BE2C (cell line): Measurements from ENCODE around the gene PPM1L.

Experiments used
- DNase-seq: peaks from one replicate; pipeline ENCODE4 v3.0.0-alpha.2; 2020
- H3K27me3 ChIP-seq: fragments of 250-450 bp; sonication (Bioruptor Pico); 2 replicates; pipeline ENCODE4 v1.5.1; 2020; ENCODE audit warnings: mild to moderate bottlenecking
- H3K36me3 ChIP-seq: fragments of 250-450 bp; sonication (Bioruptor Pico); 2 replicates; pipeline ENCODE4 v1.5.1; 2020; ENCODE audit warnings: mild to moderate bottlenecking
- H3K4me1 ChIP-seq: fragments of 250-450 bp; sonication (Bioruptor Pico); 2 replicates; pipeline ENCODE4 v1.5.1; 2020
- H3K4me3 ChIP-seq: 2 replicates; pipeline ENCODE4 v1.5.1; 2011; ENCODE audit warnings: low read depth, low read length
- H3K9me3 ChIP-seq: fragments of 250-450 bp; sonication (Bioruptor Pico); 2 replicates; pipeline ENCODE4 v1.5.1; 2020
- CTCF ChIP-seq: IDR thresholded peaks from 2 replicates; pipeline ENCODE4 v1.5.1; 2012; ENCODE audit warnings: mild to moderate bottlenecking, low read depth, low read length

The PPM1L gene

GRCh38 chr3:161082063-161082462 is 326.0 kb downstream of the PPM1L start:
- no peak for DNase-seq
- Histone ChIP-seq H3K9me3 (no peaks in the 10 kb centered on the region), H3K27me3 (no peaks in the 10 kb centered on the region), H3K4me3 (no peak overlapping the region), H3K36me3 (peaks cover 10% of the 10 kb centered on the region), H3K4me1 (no peaks in the 10 kb centered on the region)
- TF ChIP-seq CTCF: no peak

GRCh38 chr3:161083131-161083530 is 327.1 kb downstream of the PPM1L start:
- no peak overlapping the region for H3K4me3 ChIP-seq
- no peak for DNase-seq
- peaks cover 10% of the 10 kb centered on the region for H3K36me3 ChIP-seq

GRCh38 chr3:161084277-161084676 is 328.2 kb downstream of the PPM1L start:
- no peaks in the 10 kb centered on the region for H3K4me1 ChIP-seq
- H3K4me3 ChIP-seq: no peak overlapping the region
- DNase-seq: no peak
- no peaks in the 10 kb centered on the region for H3K27me3 ChIP-seq
- peaks cover 13% of the 10 kb centered on the region for H3K36me3 ChIP-seq
- TF ChIP-seq CTCF: no peak
- no peaks in the 10 kb centered on the region for H3K9me3 ChIP-seq

More at GRCh38 chr3:161083131-161083530, 327.1 kb downstream of the PPM1L start:
- Histone ChIP-seq H3K9me3 (no peaks in the 10 kb centered on the region), H3K4me1 (no peaks in the 10 kb centered on the region), H3K27me3 (no peaks in the 10 kb centered on the region)
- no peak for TF ChIP-seq CTCF

GRCh38 chr3:161093895-161094294 is 337.9 kb downstream of the PPM1L start:
- no peak for TF ChIP-seq CTCF
- no peak for DNase-seq
- Histone ChIP-seq H3K4me3 (no peak overlapping the region), H3K4me1 (no peaks in the 10 kb centered on the region), H3K36me3 (peaks cover 3% of the 10 kb centered on the region; the same call in 1 of the 2 replicates), H3K9me3 (no peaks in the 10 kb centered on the region), H3K27me3 (no peaks in the 10 kb centered on the region)

GRCh38 chr3:161096771-161097367 is 340.8 kb downstream of the PPM1L start:
- Histone ChIP-seq H3K4me3 (no peak overlapping the region), H3K27me3 (no peaks in the 10 kb centered on the region), H3K36me3 (no peaks in the 10 kb centered on the region), H3K4me1 (no peaks in the 10 kb centered on the region), H3K9me3 (no peaks in the 10 kb centered on the region)
- peak; percentile 24 for DNase-seq
- TF ChIP-seq CTCF: peak; percentile 46

GRCh38 chr3:161100994-161101393 is 345.0 kb downstream of the PPM1L start:
- no peak for DNase-seq
- no peaks in the 10 kb centered on the region for H3K27me3 ChIP-seq

More at GRCh38 chr3:161100994-161101393, 345.0 kb downstream of the PPM1L start:
- Histone ChIP-seq H3K36me3 (no peaks in the 10 kb centered on the region), H3K9me3 (no peaks in the 10 kb centered on the region), H3K4me3 (no peak overlapping the region), H3K4me1 (no peaks in the 10 kb centered on the region)
- no peak for TF ChIP-seq CTCF
